Spleen (tissue), 11 donors: ENCODE measurements around the gene RAE1. TPM values are rescaled to one million over a fixed set of nuclear protein-coding genes. Genes with fewer than 3 reads are reported as not detected.

Experiments used
- DNase-seq: peaks from one replicate; pipeline ENCODE4 v3.0.0-alpha.2; 2020
- H3K27ac ChIP-seq, 8 donors: fragments of 200-600 bp; sonication (generic) in 7 of 8; 1 replicate in 4 of 8; 2 replicates in 4 of 8; pipeline versions ENCODE4 v1.5.0 to v1.8.0; 2016 to 2021; ENCODE audit warnings: inconsistent platforms in 4 of 8, mild to moderate bottlenecking in 4 of 8, moderate library complexity in 1 of 8
- H3K27me3 ChIP-seq, 7 donors: fragments of 200-600 bp; sonication (generic) in 6 of 7; replicated peaks in 1 of 7; 1 replicate in 4 of 7; 2 replicates in 3 of 7; pipeline versions ENCODE4 v1.5.0 to v1.8.0; 2016 to 2021; ENCODE audit warnings: inconsistent platforms in 3 of 7, mild to moderate bottlenecking in 1 of 7
- H3K36me3 ChIP-seq, 6 donors: fragments of 200-600 bp; sonication (generic) in 5 of 6; 1 replicate in 4 of 6; 2 replicates in 2 of 6; pipeline versions ENCODE4 v1.5.0 to v1.8.0; 2016 to 2021; ENCODE audit warnings: inconsistent platforms in 2 of 6
- H3K4me1 ChIP-seq, 6 donors: fragments of 200-600 bp; sonication (generic) in 5 of 6; 1 replicate in 3 of 6; 2 replicates in 3 of 6; pipeline versions ENCODE4 v1.5.0 to v1.8.0; 2016 to 2021; ENCODE audit warnings: inconsistent platforms in 3 of 6
- H3K4me3 ChIP-seq, 8 donors: fragments of 200-600 bp; sonication (generic) in 7 of 8; 1 replicate in 4 of 8; 2 replicates in 4 of 8; pipeline versions ENCODE4 v1.5.0 to v1.8.0; 2016 to 2021; ENCODE audit warnings: inconsistent platforms in 4 of 8, mild to moderate bottlenecking in 4 of 8, moderate library complexity in 2 of 8
- H3K9me3 ChIP-seq, 8 donors: fragments of 200-600 bp; sonication (generic) in 7 of 8; 1 replicate in 4 of 8; 2 replicates in 4 of 8; pipeline versions ENCODE4 v1.5.0 to v1.8.0; 2016 to 2021; ENCODE audit warnings: inconsistent platforms in 4 of 8
- POLR2A ChIP-seq, 3 donors: fragments of 450-650 bp; IDR thresholded peaks; one replicate each; pipeline ENCODE4 v1.5.1; 2017; ENCODE audit warnings: antibody characterized with exemption in 3 of 3, mild to moderate bottlenecking in 1 of 3
- POLR2AphosphoS5 ChIP-seq, 3 donors: sonication (generic); formaldehyde crosslinking; IDR thresholded peaks; one replicate each; pipeline ENCODE4 v1.5.1; 2017; ENCODE audit warnings: antibody characterized with exemption in 3 of 3
- WGBS, 5 donors: extraction: QIAGEN DNeasy Blood & Tissue Kit in 3 of 5; methylation state at CpG; one replicate each; pipeline versions ENCODE4 v1.1.5 to v1.1.7; 2013 to 2018; 5-methylcytosine and 5-hydroxymethylcytosine counted together
- intact Hi-C: fragments of 100-400 bp; cut with DNase I; formaldehyde crosslinking; loops from one replicate; pipeline ENCODE4 v1.15.0; 2023; ENCODE audit warnings: low total_unique reads
- polyA plus RNA-seq, 3 donors: library from polyadenylated mRNA; stranded (reverse); fragments of 200-250 nt; gene quantifications; one replicate each; pipeline ENCODE4 v1.2.1, GENCODE V29; 2013
- total RNA-seq, 7 donors: library from RNA; depleted of rRNA in 3 of 7; stranded (reverse); fragments of >200 nt in 3 of 7; fragmentation: NEBNext Ultra II Directional in 4 of 7; extraction: Animal tissue kit (Norgen Biotek cat#: 25700) in 4 of 7; gene quantifications; one replicate each; pipeline versions ENCODE4 v1.1.0 to v1.2.1, GENCODE V29; 2016 to 2021
- TF ChIP-seq, protein P1 (sequence below), 11 experiments: fragments of 200-600 bp in 7 of 11; fragments of 450-650 bp in 4 of 11; sonication (generic) in 4 of 11; IDR thresholded peaks in 8 of 11; conservative IDR thresholded peaks in 3 of 11; 1 replicate in 7 of 11; 2 replicates in 4 of 11; pipeline versions ENCODE4 v1.4.0 to v1.8.0; 2016 to 2021; ENCODE audit warnings: antibody characterized with exemption in 11 of 11, inconsistent platforms in 4 of 11, mild to moderate bottlenecking in 1 of 11
- donor health status: healthy with polysubstance abuse.
- donor health status: DM: no; HTN: no; CAD: no; lungs with moderate emphysema.
- donor health status: DM: no; HTN: no; CAD: no.
- donor health status: Bipolar disorder and iron deficiency.
- donor health status: healthy.
- donor health status: DM: no; HTN: no; CAD: no.
- donor health status: DM: yes; HTN: yes; CAD: no.

RAE1 gene
- total and polyA plus RNA-seq, 10 donors = 16.2 to 41.3 (median 23.1) TPM

- Histone ChIP-seq H3K27me3 (no peaks in the 10 kb centered on the region), H3K27ac (no peak overlapping the region), H3K9me3 (no peaks in the 10 kb centered on the region), H3K36me3 (no peaks in the 10 kb centered on the region), H3K4me3 (no peak overlapping the region), H3K4me1 (peaks cover 5 to 34% (median 18%) of the 10 kb centered on the region in 6 donors)
- intact Hi-C loops = no loop called here
- no peak for TF ChIP-seq POLR2AphosphoS5 (IDR thresholded peaks at IDR 0.05)
- peak; percentile 65 for DNase-seq
- WGBS, 5 donors = 90 to 93% (median 92%) methylated on average over 21 to 26 of the region's 26 CpGs
These were observed 70.5 kb downstream of the RAE1 start for GRCh38 chr20:57421253-57422220.

- H3K9me3 ChIP-seq = no peaks in the 10 kb centered on the region
- H3K27ac ChIP-seq = no peak overlapping the region
- H3K4me1 ChIP-seq = peaks cover 5 to 39% (median 20%) of the 10 kb centered on the region in 6 donors
- DNase-seq = peak; percentile 32
- WGBS, 5 donors = 60 to 86% (median 82%) methylated on average over 6 to 7 of the region's 7 CpGs
- TF ChIP-seq POLR2AphosphoS5 (IDR thresholded peaks at IDR 0.05) = no peak
- no peaks in the 10 kb centered on the region for H3K36me3 ChIP-seq
- no peak overlapping the region for H3K4me3 ChIP-seq
- intact Hi-C loops = no loop called here
- no peaks in the 10 kb centered on the region for H3K27me3 ChIP-seq
These were observed 71.2 kb downstream of the RAE1 start for GRCh38 chr20:57422254-57422653.

- H3K9me3 ChIP-seq = no peaks in the 10 kb centered on the region
- DNase-seq = peak; percentile 80
- no peak overlapping the region for H3K4me3 ChIP-seq
- no peaks in the 10 kb centered on the region for H3K36me3 ChIP-seq
- peaks cover 5 to 63% (median 39%) of the 10 kb centered on the region in 6 donors for H3K4me1 ChIP-seq
- H3K27ac ChIP-seq = no peak overlapping the region
- TF ChIP-seq, protein P1, sequence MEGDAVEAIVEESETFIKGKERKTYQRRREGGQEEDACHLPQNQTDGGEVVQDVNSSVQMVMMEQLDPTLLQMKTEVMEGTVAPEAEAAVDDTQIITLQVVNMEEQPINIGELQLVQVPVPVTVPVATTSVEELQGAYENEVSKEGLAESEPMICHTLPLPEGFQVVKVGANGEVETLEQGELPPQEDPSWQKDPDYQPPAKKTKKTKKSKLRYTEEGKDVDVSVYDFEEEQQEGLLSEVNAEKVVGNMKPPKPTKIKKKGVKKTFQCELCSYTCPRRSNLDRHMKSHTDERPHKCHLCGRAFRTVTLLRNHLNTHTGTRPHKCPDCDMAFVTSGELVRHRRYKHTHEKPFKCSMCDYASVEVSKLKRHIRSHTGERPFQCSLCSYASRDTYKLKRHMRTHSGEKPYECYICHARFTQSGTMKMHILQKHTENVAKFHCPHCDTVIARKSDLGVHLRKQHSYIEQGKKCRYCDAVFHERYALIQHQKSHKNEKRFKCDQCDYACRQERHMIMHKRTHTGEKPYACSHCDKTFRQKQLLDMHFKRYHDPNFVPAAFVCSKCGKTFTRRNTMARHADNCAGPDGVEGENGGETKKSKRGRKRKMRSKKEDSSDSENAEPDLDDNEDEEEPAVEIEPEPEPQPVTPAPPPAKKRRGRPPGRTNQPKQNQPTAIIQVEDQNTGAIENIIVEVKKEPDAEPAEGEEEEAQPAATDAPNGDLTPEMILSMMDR (IDR thresholded peaks at IDR 0.05 in 8 of 11, conservative IDR thresholded peaks at IDR 0.05 in 3 of 11) = no peak
- TF ChIP-seq POLR2AphosphoS5 (IDR thresholded peaks at IDR 0.05) = peak in 1 of 3 donors; percentile 30
- H3K27me3 ChIP-seq = no peaks in the 10 kb centered on the region
- WGBS, 5 donors = 34 to 45% (median 38%) methylated on average over 13 to 17 of the region's 17 CpGs
- intact Hi-C loops = no loop called here
These were observed 74.3 kb downstream of the RAE1 start for GRCh38 chr20:57425150-57426013.

GRCh38 chr20:57426271-57426689 lies 75.2 kb downstream of the RAE1 start:
- H3K27ac ChIP-seq = no peak overlapping the region
- H3K4me1 ChIP-seq = peaks cover 5 to 72% (median 46%) of the 10 kb centered on the region in 6 donors
- intact Hi-C loops = no loop called here
- no peaks in the 10 kb centered on the region for H3K27me3 ChIP-seq
- DNase-seq = peak; percentile 54
- 81 to 90% (median 87%) methylated on average over 13 of the region's 13 CpGs for WGBS, 5 donors
- H3K36me3 ChIP-seq = no peaks in the 10 kb centered on the region
- no peak overlapping the region for H3K4me3 ChIP-seq
- TF ChIP-seq, protein P1 (IDR thresholded peaks at IDR 0.05 in 8 of 11, conservative IDR thresholded peaks at IDR 0.05 in 3 of 11) = no peak
- TF ChIP-seq POLR2A (IDR thresholded peaks at IDR 0.05) = no peak
- TF ChIP-seq POLR2AphosphoS5 (IDR thresholded peaks at IDR 0.05) = no peak
- no peaks in the 10 kb centered on the region for H3K9me3 ChIP-seq
